Anterior cingulate cortex (tissue), 58 donors: ENCODE measurements around the gene ZNF423.

Source experiments
- DNase-seq, 58 donors: peaks; one replicate each; lab custom pipeline; 2025; lab: John Stamatoyannopoulos, UW

Gene ZNF423

GRCh38 chr16:49596648-49597291 lies 259.1 kb downstream of the ZNF423 start:
- no peak for DNase-seq

GRCh38 chr16:49596068-49596467 lies 259.8 kb downstream of the ZNF423 start:
- no peak for DNase-seq

GRCh38 chr16:49594685-49595498 lies 261.0 kb downstream of the ZNF423 start:
- DNase-seq, result no peak

GRCh38 chr16:49594153-49594552 lies 261.8 kb downstream of the ZNF423 start:
- DNase-seq, result no peak

GRCh38 chr16:49593424-49594040 lies 262.4 kb downstream of the ZNF423 start:
- no peak for DNase-seq

- DNase-seq, result peak in 1 of 58 donors; percentile 27
These were observed 263.1 kb downstream of the ZNF423 start for GRCh38 chr16:49592546-49593423.

GRCh38 chr16:49590166-49590871 lies 265.6 kb downstream of the ZNF423 start:
- no peak for DNase-seq

GRCh38 chr16:49589544-49590031 lies 266.3 kb downstream of the ZNF423 start:
- DNase-seq, result no peak

- DNase-seq, result no peak
These were observed 267.1 kb downstream of the ZNF423 start for GRCh38 chr16:49588729-49589384.

GRCh38 chr16:49588026-49588425 lies 267.9 kb downstream of the ZNF423 start:
- DNase-seq, result no peak

- no peak for DNase-seq
These were observed 268.4 kb downstream of the ZNF423 start for GRCh38 chr16:49587511-49587910.

- DNase-seq, result no peak
These were observed 269.2 kb downstream of the ZNF423 start for GRCh38 chr16:49586466-49587450.

- DNase-seq, result no peak
These were observed 270.6 kb downstream of the ZNF423 start for GRCh38 chr16:49585143-49585832.

- DNase-seq, result no peak
These were observed 272.0 kb downstream of the ZNF423 start for GRCh38 chr16:49583911-49584310.

- DNase-seq, result peak in 1 of 58 donors; percentile 6
These were observed 274.1 kb downstream of the ZNF423 start for GRCh38 chr16:49581630-49582298.

GRCh38 chr16:49580751-49581303 lies 275.1 kb downstream of the ZNF423 start:
- no peak for DNase-seq
